Panc1 (cell line): ENCODE results near the gene TLR3. TPM values are rescaled to one million over a fixed set of nuclear protein-coding genes. Genes with fewer than 3 reads are reported as not detected.

ENCODE experiments used
- ATAC-seq: fragments of 200-7000 bp; cut with Tn5 transposase; 2 replicates; pipeline ENCODE4 v1.9.1; 2020; ENCODE audit warnings: mild to moderate bottlenecking, moderate library complexity
- BruUV-seq: library from RNA; stranded (reverse); fragments of 400-500 nt; replicated peaks from 2 replicates; lab custom pipeline; 2021; lab: Mats Ljungman, UMichigan
- CTCF ChIA-PET: fragments of 300-600 bp; sonication (Branson Sonifier 250); formaldehyde crosslinking; loops from one replicate; lab custom pipeline; 2022; ENCODE audit warnings: antibody characterized with exemption; lab: Charles Lee
- POLR2A ChIA-PET: fragments of 300-600 bp; sonication (Branson Sonifier 250); formaldehyde crosslinking; loops from one replicate; lab custom pipeline; 2022; ENCODE audit warnings: antibody characterized with exemption; lab: Charles Lee
- DNase-seq: peaks from one replicate; pipeline ENCODE4 v3.0.0-alpha.2; 2010; ENCODE audit warnings: low read depth, low spot score
- H3K27ac ChIP-seq: 2 replicates; pipeline ENCODE4 v1.5.1; 2011; ENCODE audit warnings: mild to moderate bottlenecking, low read length, inconsistent platforms
- H3K27me3 ChIP-seq: fragments of 200-500 bp; sonication (Bioruptor generic); 2 replicates; pipeline ENCODE4 v1.6.0; 2014; ENCODE audit warnings: low read length, inconsistent platforms; ENCODE audit not compliant: control insufficient read depth, insufficient read depth
- H3K36me3 ChIP-seq: fragments of 200-500 bp; sonication (Bioruptor generic); 2 replicates; pipeline ENCODE4 v1.5.1; 2014; ENCODE audit warnings: inconsistent platforms, mild to moderate bottlenecking, low read length, moderate library complexity; ENCODE audit not compliant: control insufficient read depth, insufficient read depth
- H3K4me1 ChIP-seq: 2 replicates; pipeline ENCODE4 v1.5.1; 2011; ENCODE audit warnings: inconsistent platforms, mild to moderate bottlenecking, low read length, moderate library complexity; ENCODE audit not compliant: control insufficient read depth, insufficient read depth
- H3K4me3 ChIP-seq, 2 experiments: 2 replicates each; pipeline ENCODE4 v1.5.1; 2011 to 2012; ENCODE audit warnings: low read depth in 2 of 2, low read length in 2 of 2, mild to moderate bottlenecking in 2 of 2, inconsistent platforms in 1 of 2, moderate library complexity in 1 of 2
- H3K9me3 ChIP-seq: fragments of 200-500 bp; sonication (Bioruptor generic); 2 replicates; pipeline ENCODE4 v1.5.1; 2014; ENCODE audit warnings: low read depth, mild to moderate bottlenecking, inconsistent platforms, low read length, moderate library complexity; ENCODE audit not compliant: control insufficient read depth, insufficient read depth
- CTCF ChIP-seq: fragments of 450-650 bp; IDR thresholded peaks from 2 replicates; pipeline ENCODE4 v1.5.1; 2017; ENCODE audit warnings: mild to moderate bottlenecking
- POLR2AphosphoS5 ChIP-seq: IDR thresholded peaks from 2 replicates; pipeline ENCODE4 v1.6.1; 2012; ENCODE audit warnings: mild to moderate bottlenecking, low read depth, low read length, moderate library complexity
- REST ChIP-seq, 2 experiments: IDR thresholded peaks; 2 replicates each; pipeline ENCODE4 v1.6.1; 2011 to 2012; ENCODE audit warnings: low read depth in 2 of 2, control low read depth in 1 of 2, low read length in 1 of 2, mild to moderate bottlenecking in 1 of 2, moderate library complexity in 1 of 2; ENCODE audit not compliant: insufficient read depth in 1 of 2
- SIN3A ChIP-seq: IDR thresholded peaks from 2 replicates; pipeline ENCODE4 v1.6.1; 2012; ENCODE audit warnings: low read depth, mild to moderate bottlenecking, low read length, moderate library complexity, borderline replicate concordance; ENCODE audit not compliant: insufficient read depth
- TCF7L2 ChIP-seq: IDR thresholded peaks from 2 replicates; pipeline ENCODE4 v1.6.1; 2011; ENCODE audit warnings: mild to moderate bottlenecking, low read depth, low read length, inconsistent platforms
- in situ Hi-C: cut with HindIII; loops from 2 replicates; pipeline ENCODE4 v1.10.0; 2016; ENCODE audit warnings: low sequenced_read_pairs, low pct_unique_long_range_greater_than_20kb
- intact Hi-C: fragments of 100-400 bp; cut with micrococcal nuclease; formaldehyde crosslinking; loops from one replicate; pipeline ENCODE4 v1.10.0; 2022; ENCODE audit not compliant: unreplicated experiment
- total RNA-seq: library from RNA; stranded (reverse); gene quantifications from one replicate; pipeline ENCODE4 v1.2.1, GENCODE V29; 2021; ENCODE audit not compliant: unreplicated experiment

The TLR3 gene
- total RNA-seq, 1 experiment from 2014 or later: 0.41 TPM

- POLR2A ChIA-PET: no interaction called here
- Histone ChIP-seq H3K36me3 (no peaks in the 10 kb centered on the region), H3K4me1 (no peaks in the 10 kb centered on the region), H3K27ac (no peak overlapping the region), H3K9me3 (no peaks in the 10 kb centered on the region), H3K4me3 (no peak overlapping the region), H3K27me3 (no peaks in the 10 kb centered on the region)
- in situ Hi-C loops (no loop called here), intact Hi-C loops (no loop called here)
- no peak for ATAC-seq
- CTCF ChIA-PET: no interaction called here
- TF ChIP-seq REST (IDR thresholded peaks at IDR 0.05; ENCODE audit: insufficient read depth in 1 of 2, low read depth in 2 of 2, low read length in 1 of 2) (no peak), TCF7L2 (no peak), CTCF (no peak), SIN3A (no peak), POLR2AphosphoS5 (no peak)
- DNase-seq: no peak
- BruUV-seq: no TSS peak
These were observed 49.6 kb downstream of the TLR3 start for GRCh38 chr4:186118582-186118981.

- no peak overlapping the region for H3K27ac ChIP-seq
- H3K36me3 ChIP-seq: no peaks in the 10 kb centered on the region
- no peak for TF ChIP-seq CTCF
- no peak for TF ChIP-seq REST (IDR thresholded peaks at IDR 0.05; ENCODE audit: insufficient read depth in 1 of 2, low read depth in 2 of 2, low read length in 1 of 2)
- no peak for TF ChIP-seq SIN3A
- no peak for TF ChIP-seq POLR2AphosphoS5
- TF ChIP-seq TCF7L2: no peak
- H3K4me3 ChIP-seq: no peak overlapping the region
- intact Hi-C loops (no loop called here), in situ Hi-C loops (no loop called here)
- H3K4me1 ChIP-seq: no peaks in the 10 kb centered on the region
- ChIA-PET POLR2A (no interaction called here), CTCF (no interaction called here)
- DNase-seq (no peak), ATAC-seq (no peak)
- no TSS peak for BruUV-seq
- H3K27me3 ChIP-seq: no peaks in the 10 kb centered on the region
- H3K9me3 ChIP-seq: no peaks in the 10 kb centered on the region
These were observed 52.1 kb downstream of the TLR3 start for GRCh38 chr4:186121057-186121456.
